Activated CD4-positive, alpha-beta T cell treated with anti-CD3 and anti-CD28 coated beads, Interleukin-2, amount 50 U/mL, for 48 hours (primary cell): Measurements from ENCODE around the gene MSH5.
A peak's percentile ranks its signal among the peaks of the same experiment; 100 is the strongest.
"Not testable (repeated sequence)": the region's sequence is repeated elsewhere in the genome, so short reads cannot be mapped to it uniquely, and the experiment has no call there.

Experiments used
- DNase-seq, 2 experiments: peaks; one replicate each; pipeline ENCODE4 v3.0.0-alpha.2; 2020

MSH5 gene

DNA sequence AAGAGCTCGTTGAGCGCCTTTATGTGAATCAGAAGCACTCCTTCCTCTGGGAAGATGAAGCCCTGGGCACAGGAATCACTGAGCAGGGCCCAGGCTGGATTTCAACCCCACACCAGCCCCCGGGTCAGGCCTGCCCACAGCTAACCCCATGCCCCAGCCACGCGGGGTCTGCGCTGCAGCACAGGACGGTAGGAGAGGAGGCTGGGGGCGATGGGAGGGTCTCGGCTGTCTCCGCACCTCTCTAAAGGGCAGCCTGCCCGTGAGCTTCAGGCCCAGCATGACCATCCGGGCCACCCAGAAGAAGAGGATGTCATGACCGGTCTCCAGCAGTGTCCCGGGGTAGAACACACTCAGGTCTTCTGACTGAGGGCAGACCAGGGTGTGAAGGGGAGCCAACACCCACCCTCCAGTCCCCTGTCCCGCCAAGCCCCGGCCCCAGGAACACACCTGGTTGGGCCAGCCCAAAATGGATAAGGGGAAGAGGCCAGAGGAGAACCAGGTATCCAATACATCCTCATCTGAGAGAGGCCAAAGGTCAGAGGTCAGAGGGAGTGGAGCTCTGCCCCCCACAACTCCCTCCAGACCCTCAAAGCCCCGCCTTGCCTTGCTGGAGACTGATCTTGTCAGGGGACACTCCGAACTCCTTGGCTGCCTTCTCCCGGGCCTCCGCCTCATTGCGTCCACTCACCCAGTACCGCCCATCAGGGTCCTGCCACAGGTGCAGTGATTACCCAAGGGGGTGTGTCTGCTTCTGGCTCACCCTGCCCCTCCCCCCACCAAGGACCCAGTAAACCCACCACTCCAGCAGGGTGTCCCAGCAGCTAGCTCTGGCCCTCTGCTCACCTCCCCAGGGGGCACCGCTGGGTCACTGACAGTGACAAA lies 41.7 kb downstream of the MSH5 start:
- DNase-seq, result no peak

DNA sequence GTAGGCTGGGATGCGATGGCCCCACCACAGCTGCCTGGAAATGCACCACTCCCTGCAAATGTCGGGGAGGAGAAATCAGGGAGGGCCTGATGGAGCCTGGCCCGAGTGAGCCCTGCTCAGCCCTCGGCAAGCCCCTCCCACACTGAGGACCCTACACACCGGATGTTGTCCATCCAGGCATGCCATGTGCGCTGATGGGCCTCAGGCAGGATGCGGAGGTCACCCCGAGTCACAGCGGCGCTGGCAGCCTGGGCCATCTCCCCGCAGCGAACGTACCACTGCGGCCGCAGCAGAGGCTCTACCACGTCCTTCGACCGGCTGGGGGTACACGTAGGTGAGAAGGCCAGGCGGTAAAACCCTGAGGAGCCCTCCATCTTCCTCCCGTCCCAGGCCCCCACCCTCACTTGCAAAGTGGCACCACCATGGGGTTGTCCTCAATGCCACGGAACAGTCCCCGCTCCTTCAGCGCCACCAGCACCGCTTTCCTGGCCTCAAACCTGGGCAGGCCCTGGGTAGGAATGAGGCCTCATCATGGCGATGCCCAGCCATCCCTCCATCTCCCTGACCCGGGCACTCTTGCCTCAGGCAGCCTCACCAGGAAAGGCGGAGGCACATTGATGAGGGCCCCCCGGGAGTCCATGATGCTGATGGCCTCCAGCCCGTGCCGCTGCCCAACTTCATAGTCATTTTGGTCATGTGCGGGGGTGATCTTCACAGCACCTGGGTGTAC lies 42.5 kb downstream of the MSH5 start:
- DNase-seq, result no peak

DNA sequence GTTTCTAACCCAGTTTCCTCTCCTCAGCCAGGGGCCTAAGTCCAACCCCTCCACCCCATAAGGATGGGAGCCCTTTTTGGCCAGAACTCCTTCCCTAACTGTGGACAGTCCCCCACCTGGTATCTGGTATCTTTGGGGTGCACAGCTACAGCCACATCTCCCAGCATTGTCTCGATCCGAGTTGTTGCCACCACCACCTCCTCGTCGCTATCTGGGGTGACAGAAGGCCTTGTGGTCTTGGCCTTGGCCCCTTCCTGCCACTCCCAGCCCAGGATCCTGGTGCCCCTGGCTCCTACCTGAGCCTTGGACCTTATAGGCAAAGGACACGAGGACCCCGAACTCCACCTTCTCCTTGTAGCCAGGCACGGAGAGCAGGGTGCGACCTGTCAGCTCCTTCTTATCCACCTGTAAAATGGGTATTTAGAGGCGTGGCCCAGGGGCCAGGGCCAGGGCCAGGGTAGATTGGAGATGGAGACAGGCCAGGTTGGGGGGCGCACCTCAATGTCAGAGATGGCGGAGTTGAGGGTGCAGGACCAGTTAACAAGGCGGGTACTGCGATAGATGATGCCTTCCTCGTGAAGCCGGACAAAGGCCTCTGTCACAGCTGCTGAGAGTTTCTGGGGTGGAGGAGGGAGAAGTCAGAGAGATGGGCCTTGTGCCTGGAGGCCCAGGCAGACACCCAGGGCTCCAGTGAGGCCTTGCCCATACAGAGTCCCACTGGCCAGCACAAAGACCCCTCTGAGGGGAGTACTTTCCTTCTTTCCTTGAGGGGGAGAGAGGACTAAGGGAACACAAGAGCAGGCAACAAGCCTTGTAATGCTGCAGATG lies 44.5 kb downstream of the MSH5 start:
- no peak for DNase-seq

DNA sequence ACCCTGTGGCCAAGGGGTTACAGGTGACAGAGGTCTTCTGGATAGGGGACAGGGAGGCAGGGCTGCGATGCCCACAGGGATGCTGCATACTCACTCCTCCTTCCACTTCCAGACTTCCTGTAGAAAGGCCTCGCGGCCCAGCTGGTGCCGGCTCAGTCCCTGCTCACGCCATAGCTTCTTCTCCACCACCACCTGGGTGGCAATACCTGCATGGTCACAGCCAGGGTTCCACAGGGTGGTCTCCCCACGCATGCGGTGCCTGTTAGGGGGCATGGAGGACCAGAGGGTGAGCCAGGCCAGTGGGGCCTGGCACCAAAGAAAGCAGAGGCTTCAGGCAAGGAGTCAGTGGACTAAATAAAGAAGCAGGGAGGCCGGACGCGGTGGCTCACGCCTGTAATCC lies 45.7 kb downstream of the MSH5 start:
- DNase-seq, result no peak

DNA sequence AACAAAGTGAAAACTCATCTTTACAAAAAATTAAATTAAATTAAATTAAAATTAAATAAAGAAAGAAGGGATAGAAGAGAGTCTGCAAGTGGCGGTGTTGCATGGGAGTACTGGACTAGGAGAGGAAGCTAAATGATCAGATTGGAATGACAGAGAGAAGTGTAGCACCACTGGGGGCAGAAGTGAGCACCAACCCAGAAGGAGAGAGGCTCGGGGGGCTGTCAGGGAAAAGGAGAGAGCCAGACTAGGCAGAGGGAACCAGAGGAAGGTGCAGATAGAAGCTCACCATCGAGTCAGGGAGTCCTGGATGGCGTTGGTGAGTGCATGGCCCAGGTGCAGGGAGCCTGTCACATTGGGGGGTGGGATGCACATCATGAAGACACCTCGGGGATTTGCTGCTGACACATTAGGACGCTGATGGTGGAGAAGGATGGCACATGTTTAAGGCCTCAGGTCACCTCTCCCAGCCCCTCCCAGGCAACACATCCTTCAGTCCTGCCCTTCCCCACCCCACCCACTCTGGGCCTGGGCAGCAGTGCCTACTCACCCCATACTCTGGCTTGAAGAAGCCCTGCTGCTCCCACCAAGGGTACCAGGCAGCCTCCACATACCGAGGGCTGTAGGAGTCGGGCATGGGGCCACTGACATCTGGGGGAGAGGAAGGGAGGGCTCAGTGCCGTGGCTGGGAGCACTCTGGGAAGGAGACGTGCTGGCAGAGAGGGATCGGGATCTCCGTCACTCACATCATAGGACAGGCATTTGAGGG lies 51.7 kb downstream of the MSH5 start:
- DNase-seq, result peak; percentile 50 to 62

DNA sequence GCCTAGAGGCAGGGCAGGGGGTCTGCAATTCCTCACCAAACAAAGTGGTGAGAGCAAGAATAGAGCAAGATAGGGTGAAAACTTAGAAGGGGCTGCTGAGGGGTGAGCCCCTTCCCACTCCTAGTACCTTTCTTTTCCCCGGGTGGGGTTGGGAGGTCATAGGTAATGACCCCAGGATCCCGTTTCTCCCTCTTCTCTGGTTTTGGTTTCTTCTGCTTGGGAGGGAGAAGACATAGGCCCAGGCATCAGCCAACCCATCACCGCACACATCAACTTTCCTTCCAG lies 52.2 kb downstream of the MSH5 start:
- no peak for DNase-seq

DNA sequence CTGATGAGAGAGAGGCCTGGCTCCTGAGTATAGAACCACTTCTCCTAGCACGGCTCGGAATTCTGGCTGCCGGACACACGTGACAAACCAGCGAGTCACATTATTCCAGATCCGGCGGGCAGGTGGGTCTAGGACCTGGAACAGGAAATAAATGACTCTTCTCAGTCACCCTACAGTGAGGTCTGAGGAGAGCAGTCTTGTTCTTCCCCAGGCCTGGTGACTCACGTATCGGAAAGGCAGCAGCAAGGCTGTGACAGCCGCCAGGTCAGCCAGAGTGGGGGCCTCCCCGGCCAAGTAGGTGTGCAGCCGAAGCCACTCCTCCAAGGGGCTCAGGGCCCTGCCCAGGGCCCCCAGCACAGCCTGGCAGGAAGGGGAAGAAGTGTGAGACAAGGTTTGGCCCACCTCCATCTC lies 53.0 kb downstream of the MSH5 start:
- no peak for DNase-seq

DNA sequence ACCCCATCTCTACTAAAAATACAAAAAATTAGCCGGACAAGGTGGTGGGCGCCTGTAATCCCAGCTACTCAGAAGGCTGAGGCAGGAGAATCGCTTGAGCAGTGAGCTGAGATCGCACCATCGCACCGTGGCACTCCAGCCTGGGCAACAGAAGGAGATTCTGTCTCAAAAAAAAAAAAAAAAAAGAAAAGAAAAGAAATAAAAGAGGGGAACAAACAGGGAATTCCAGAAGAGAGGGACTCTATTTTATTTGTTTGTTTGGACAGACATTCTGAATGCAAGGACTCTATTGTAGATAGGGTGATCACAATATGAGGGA lies 54.1 kb downstream of the MSH5 start:
- DNase-seq, result not testable (repeated sequence)

DNA sequence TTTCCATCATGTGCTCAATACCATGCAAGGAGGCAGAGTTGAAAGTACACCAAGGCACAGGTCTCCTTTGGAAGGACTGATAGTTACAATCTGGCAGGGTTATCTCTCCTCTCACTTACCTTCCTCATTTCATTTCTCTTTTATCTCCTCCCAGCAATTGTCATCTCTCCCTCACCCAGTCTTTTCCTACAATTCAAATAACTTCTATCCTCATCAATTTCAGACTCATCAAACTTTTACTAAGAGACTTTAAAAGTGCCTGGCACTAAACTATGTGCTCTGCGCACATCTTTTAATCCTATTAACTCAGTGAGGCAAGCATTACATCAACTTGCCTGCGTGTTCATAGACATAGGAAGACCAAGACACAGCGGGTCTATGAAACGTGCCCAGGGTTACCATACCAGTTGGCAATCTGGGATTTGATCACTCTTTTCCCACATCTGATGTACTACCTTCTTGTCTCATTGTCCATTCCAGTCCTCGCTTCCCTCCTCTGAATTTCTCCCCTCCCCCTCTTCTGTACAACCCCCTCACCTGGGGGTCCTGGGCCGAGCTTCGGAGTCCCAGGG lies 54.6 kb downstream of the MSH5 start:
- DNase-seq, result no peak

DNA sequence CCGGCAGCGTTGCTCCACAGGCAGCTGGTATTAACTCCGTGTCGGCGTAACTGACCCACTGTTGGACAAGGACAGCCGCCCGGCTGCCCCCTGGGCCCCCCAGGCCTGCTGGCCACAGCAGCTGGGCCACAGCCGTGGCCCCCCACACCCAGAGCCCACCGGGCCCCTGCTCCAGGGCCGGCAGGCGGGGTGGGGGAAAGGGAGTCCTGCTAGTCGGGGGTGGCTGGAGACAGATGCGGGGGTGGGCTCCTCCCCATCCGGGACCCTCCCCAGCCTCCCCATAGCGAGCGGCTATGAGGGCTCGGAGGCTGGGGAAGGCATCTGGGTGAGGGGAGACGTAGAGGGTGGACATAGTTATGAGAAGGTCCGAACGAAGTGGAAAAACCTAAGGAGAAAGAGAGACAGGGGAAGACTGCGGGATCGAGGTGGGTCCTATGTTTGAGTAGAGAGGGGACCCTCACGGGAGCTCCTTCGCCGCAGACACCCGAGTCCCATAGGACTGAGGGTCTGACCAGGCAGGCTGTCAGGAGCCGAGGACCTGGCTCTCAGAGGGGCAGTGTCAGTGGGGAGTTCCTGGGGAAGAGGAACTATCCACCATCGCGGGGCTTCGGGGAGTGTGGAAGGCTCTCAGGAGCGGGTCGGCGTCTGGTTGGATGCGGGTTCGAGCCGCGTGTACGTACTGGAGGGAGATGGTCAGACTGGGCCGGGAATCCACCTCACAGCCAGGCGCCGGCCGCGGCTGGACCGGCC lies 55.2 kb downstream of the MSH5 start:
- DNase-seq, result no peak

DNA sequence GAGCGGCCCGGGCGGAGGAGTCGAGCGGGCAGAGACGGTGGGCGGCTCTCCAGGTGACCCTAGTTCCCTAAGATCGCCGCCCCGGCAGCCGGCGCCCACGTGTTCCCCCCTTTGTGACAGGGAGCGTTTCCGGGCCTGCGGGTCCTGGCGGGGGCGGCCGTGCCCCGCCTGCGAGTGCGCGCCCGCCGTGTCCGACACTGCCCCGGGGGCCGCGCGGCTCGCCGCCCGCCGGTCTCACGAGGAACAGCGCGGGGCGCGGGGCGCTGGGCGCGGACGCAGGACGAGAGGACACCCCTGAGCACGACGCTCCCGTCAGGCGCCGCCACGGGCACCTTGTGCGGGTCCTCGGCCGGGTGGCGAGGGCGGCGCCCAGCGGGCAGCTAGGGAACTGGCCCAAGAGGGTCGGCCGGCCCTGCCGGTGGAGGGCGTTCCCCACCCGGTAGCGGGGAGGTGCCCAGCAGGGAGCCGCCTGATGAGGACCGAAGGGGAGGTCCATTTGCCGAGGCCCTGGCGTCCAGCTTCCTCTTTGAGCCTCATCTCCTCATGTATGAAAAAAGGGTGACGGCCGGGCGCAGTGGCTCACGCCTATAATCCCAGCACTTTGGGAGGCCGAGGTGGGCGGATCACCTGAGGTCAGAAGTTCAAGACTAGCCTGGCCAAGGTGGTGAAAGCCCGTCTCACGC lies 56.0 kb downstream of the MSH5 start, which contains the start of gene VARS1:
VARS1 (minus strand) TSS at position 137 of the 683 bp plus-strand sequence. CDS start 535 bp downstream, outside the sequence.
- DNase-seq, result peak; percentile 88 to 90

DNA sequence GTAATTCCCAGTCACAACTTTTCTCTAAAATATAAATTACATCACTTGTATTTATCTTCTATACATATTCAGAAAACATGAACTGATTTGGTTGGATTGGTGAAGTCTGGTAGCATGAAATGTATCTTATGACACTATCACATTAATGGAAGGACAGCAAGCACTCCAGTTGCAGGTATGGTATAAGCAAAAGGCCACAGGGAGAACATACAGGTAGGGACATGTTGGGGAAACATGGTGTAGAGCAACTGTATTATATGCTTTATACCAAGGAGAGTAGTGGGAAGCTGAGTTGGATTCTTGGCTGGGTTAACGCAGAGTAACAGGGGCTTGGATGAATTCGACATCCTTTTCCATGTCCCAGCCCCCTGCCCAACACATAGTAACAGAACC lies 57.2 kb downstream of the MSH5 start:
- DNase-seq, result no peak

DNA sequence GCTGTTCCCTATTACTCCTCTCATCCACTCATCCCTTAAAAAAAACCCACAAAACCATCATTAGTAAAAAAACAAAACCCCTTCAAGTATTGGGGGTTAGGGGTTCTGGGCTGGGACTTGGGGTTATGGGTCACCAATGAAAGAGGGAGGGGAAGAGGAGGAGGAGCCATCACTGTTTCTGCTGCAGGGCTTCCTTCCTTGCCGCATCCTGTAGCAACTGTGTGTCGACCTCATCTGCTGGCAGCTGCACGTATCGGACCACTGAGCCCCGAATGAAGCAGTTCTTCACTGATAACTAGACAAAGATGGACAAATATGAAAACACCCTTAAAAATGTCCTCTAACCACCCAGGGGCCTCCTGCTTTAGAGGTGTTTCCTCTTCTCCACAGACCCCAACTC lies 57.8 kb downstream of the MSH5 start:
- no peak for DNase-seq

DNA sequence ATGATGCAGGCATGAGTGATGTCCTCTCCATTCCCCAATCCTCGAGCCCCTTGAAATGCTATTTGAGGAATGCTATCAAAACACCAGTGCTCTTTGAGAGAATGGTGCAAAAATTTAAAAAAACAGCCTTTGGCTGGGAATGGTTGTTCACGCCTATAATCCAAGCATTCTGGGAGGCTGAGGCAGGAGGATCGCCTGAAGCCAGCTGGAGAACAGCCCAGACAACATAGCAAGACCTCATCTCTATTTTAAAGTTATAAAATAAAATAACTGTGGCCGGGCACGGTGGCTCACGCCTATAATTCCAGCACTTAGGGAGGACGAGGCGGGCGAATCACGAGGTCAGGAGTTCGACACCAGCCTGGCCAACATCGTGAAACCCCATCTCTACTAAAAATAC lies 60.0 kb downstream of the MSH5 start:
- no peak for DNase-seq

DNA sequence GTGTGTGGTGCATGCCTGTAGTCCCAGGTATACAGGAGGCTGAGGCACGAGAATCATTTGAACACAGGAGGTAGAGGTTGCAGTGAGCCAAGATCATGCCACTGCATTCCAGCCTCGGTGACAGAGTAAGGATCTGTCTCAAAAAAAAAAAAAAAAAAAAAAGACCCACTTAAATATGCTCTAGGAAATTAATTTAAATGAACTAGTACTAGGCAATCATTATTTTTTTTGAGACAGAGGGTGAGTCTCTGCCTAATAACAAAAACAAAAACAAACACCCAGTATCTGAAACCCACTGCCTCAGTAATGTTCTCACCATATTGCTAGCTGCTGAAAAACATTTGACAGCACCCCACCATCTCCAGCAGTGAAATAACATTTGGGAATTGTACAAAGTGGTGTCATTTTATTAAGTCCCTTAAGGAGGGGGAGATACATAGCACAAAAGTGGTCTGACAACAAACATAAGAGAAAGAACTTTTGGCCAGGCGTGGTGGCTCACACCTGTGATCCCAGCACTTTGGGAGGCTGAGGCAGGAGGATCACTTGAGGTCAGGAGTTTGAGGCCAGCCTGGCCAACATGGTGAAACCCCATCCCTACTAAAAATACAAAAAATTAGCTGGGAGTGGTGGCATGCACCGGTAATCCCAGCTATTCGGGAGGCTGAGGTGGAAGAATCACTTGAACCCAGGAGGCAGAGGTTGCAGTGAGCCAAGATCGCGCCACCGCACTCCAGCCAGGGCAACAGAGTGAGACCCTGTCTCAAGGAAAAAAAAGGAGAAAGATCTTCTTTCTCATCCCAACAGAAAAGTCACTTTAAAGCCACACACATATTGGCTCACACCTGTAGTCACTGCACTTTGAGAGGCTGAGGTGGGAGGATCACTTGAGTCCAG lies 61.5 kb downstream of the MSH5 start:
- DNase-seq, result not testable (repeated sequence)

DNA sequence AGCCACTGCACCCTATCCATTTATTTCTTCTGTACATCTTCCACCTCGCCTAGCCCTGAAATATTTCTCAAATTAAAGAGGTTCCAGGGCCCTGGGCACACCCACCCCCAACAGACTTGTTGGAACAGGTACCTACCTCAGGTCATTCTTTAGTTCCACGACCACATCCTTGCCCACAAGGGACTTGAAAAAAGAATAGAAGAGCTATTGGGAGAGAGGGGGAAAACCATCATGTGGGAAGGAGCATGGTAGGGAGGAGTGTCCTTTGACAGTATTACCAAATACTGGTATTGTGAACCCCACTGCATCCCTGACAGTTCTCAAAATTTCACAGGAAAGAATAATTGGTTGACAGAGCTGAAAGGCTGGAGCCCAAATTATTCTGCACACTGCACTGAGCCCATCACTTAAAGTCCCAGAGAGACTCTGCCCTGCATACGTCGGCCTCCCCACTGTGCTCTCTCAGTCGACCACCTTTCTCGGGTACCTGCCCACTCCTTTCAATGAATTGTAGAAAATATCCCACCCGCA lies 66.2 kb downstream of the MSH5 start:
- no peak for DNase-seq

DNA sequence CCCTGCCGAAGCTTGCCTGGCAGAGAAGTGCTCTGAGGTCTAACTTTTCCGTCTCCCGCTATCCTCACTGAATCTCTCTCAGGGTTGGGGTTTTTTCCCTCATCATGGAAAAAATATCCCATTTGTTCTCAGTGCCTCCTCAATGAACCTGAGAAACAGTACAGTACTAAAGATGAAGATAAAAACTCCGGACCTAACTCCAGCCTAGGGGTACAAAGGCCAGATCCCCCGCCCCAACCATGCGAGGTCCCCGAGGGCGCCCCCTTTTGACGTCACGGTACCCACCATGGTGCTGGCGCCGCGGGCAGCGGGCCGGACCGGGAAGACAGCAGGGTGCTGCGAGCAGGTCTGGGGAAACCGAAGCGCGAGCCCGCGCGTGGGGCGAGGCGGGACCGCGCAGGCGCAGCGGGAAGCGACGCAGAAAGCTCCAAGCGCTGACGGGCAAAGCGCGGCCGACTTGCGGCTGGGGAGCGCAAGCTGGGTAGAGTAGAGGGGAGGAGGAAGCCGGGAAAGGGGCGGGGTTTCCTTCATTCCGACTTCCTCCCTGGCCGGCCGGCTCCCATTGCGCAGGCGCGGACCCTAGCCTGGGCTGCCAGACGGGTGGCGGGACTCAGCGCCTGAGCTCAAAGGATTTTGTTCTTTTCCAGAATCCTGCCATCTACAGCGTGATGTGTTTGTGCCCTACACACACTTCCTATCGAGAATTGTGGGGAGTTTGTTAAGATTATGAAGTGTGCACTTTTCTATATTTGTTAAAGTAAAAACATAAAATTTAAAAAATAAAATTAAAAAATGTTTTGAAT lies 66.9 kb downstream of the MSH5 start, which contains the start of gene LSM2:
LSM2 (minus strand) TSS at position 497 of the 803 bp plus-strand sequence; CDS start at position 288, 209 bp downstream.
- peak; percentile 97 to 98 for DNase-seq

DNA sequence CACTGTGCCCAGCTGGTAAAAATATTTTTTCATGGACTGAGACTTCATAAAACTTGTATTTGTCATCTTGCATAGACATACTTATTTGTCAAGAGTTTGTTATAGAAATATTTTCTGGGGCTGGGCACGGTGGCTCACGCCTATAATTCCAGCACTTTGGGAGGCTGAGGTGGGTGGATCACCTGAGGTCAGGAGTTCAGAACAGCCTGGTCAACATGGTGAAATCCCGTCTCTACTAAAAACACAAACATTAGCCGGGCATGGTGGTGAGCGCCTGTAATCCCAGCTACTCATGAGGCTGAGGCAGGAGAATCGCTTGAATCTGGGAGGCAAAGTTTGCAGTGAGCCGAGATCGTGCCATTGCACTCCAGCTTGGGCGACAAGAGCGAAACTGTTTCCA lies 68.8 kb downstream of the MSH5 start:
- DNase-seq, result not testable (repeated sequence)

DNA sequence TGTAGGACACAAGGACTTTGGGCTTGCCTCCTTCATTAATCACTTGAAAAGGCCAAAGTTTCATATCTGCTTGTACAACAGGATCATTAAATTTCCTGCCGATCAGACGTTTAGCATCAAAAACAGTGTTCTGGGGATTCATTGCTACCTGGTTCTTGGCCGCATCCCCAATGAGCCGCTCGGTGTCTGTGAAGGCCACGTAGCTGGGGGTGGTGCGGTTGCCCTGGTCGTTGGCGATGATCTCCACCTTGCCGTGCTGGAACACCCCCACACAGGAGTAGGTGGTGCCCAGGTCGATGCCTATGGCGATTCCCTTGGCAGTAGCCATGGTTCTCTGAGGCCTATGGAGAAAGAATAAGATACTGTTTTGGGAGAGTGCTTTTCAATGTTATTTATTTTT lies 71.8 kb downstream of the MSH5 start:
- no peak for DNase-seq
